ENCODE results near the gene SPATA16.
"Not testable (repeated sequence)": the region's sequence is repeated elsewhere in the genome, so short reads cannot be mapped to it uniquely, and the experiment has no call there.

Gene SPATA16

DNA sequence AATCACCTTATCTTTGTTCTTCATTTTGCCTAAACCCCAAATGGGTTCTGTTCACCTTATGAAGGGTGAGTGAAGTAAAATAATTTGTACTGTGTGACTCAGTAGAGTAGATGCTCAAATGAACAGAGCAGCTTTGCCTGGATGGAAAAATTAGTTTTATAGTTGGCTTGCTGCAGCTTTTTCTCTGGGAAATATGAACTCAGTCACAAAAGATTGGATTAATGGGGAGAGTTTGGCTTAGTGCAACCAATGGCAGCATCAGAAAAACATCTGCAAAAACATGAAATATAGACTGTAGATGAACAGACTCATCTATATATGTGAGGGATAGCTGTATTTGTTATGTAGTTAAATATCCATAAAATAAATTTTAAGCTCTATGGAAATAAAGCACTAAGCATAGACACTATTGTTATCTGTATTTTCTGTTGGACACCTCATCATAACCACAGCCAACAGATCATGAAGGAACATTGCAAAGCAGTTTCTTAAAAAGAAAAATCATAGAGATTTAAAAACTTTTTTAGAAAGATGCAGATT, 209.2 kb downstream of the SPATA16 start:
- DNase-seq: no peak

DNA sequence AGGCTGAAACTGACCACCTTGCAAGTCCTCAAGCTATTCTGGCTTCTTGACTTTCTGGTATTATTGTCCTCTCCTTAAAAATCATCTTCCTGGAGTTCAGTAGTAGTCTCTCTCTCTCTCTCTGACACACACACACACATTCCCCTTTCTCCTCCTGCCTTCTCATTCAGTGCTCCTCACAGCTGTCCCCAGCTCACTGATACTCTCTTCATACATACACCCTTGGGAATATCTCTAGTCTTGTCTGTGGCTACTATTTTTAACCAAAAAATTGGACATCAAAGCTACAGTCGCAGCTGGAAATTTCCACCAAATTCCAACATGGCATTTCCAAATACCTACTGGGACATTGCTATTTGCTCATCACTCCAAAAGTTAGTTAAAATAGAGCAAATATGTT, 211.6 kb downstream of the SPATA16 start:
- DNase-seq: no peak

DNA sequence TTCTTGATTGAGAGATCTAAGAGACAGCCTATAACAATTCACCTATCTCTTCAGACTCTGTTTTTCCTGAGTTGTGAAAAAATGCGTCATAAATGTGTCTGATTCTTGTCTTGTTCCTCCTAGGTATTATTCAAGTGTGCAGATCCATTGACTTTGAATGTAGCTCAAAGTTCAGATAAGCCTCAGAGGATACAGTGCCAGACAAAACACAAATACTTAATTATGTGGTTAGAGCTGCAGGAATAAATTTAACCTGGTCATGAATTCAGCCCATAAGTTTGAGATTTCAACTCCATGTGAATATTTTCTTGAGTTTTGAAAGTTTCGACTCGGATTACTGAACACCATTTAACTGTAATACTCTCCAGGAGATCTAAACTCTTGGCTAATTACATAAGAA, 216.5 kb downstream of the SPATA16 start:
- DNase-seq: no peak

DNA sequence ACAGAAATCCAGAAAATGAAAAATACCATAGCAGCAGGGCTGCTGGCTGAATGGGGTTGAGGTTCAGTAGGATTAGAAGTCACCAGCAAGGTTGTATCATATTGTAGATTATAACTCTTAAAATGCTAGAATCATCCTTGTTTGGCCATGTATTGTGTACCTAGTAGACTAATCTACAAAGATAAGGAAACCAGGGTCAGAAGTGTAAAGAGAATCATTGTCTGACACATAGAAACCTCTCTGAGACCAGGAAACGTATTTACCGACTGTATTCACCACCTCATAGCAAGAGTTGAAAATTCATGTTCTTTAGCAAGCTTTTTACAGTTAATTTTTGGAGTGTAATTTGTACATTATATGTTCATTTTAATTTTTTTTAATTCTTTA, 221.7 kb downstream of the SPATA16 start:
- DNase-seq: no peak

DNA sequence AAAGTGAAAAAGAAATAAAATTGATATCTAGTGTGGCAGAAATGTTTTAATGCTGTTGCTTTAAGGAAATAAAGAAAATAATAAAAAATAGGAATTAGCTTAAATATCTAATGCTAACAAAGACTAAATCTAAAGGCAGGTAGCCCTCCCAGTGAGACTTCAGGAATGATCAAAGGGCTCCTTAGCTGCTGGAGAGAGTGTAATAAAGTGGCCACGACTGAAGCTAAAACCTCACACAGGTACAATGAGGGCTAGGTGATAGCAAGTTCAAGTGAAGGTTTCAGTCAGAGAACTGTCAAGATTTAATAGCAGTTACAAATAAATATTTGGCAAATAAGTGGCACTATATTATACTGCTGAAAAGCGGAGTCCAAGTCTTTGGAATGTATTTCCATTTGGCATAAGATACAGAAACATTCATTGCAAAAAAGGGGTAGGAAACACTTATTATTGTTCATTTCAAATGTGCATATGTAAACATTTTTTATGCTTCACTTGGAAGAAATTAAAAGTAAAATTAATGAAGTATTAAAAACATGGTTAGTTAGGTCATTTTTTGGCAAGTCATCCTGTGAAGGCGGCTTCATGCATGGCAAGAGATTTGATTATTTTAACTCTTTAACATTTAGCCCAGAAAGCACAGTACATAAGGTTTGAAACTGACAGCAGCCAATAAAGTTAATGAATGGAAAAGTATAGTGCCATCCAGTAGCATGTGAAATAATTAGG, 222.3 kb downstream of the SPATA16 start:
- no peak for DNase-seq

DNA sequence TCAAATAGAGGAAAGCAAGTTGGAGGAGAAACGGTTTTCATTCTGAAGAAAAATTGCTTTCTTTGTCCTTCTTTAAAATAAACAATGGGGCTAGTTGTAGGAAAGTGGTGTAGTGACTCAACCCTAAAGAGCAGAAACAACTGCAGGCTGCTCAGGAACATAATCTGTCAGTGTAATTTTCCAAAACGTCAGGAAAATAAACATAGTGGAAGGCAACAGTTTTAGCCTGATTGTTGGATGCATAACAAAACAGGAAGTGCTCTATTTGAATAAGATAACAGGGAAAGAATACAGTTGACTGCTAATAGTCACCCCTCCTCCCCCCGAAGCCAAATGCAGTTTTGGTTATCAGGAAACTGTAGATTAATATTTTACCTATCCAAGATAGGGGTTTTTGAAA, 222.9 kb downstream of the SPATA16 start:
- DNase-seq: peak; percentile 83

DNA sequence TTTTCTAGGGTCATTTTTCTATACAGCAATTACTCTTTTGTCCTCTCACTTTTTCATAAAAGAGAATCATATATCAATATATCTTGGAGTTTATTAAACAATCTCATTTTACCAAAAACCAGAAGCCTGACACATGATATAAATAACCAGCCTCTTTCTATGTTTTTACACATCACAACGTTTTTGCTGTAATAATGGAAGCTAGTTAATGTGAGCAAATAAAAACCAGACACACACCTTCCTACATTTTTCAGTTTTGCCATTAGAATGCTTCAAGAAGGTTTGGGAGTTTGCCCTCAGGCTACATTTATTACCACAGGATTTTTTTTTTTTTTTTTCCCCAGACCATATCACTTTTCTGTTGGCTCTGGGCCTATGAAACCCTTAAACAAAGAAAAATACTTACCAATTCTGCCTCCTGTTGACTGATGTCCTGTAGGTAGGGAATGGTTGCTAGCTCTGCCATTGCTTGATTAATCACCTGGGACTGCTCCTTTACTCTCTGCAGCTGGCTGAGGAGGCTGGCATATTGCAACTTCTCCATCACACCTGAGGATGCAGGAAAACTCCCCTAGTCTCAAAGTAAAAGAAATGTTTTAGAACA, 225.0 kb downstream of the SPATA16 start:
- peak; percentile 85 for DNase-seq

DNA sequence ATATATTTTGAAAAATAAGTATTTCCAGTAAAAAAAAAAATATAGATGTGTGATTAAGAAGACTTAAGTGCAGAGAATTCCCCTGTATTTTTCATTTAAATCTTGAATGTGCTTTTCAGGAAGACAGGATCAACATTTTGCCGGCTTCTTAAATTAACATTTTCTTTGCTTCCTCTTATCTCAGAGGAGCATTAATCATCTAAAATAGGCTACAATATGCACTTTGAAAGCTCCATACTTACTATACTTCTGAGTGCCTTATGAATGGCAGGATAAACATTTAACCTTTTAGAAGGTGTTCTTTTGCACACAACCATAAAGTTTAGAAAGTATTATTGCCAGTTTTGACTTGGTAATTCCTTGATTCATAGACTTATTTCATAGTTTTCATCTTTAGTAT, 226.2 kb downstream of the SPATA16 start:
- no peak for DNase-seq

DNA sequence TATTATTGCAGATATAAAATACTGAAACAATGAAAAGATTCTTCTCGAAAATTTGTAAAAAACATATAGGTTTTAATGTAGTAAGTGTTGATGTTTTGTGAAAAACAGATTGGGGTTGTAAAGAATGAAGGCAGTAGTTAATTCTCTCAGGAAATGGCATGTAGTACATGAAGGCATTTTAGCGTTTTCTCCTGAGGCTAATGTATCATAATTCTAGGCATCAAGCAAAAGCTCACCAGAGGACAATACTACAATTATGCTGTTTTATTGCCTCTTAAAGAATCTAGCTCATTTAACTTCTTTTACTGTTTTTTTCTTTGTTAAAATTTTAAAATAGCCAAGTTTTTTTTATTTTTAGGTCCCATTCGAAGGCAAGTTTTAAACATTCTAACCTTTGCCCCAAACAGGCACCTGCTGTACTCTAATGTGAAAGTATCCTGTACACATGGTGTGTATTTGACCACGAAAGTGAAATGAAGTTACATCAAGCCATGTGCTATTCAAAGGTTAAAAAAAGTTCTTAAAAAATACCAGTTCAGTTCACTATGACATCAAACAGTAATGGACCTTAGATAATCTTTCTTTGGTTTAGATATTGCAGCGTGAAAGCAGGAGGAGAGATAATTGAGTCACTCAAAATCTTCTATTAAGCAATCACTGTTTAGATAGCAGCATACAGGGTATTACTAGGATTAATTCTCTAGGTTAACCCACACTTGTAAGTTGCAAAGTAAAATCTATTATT, 227.0 kb downstream of the SPATA16 start:
- DNase-seq: no peak

DNA sequence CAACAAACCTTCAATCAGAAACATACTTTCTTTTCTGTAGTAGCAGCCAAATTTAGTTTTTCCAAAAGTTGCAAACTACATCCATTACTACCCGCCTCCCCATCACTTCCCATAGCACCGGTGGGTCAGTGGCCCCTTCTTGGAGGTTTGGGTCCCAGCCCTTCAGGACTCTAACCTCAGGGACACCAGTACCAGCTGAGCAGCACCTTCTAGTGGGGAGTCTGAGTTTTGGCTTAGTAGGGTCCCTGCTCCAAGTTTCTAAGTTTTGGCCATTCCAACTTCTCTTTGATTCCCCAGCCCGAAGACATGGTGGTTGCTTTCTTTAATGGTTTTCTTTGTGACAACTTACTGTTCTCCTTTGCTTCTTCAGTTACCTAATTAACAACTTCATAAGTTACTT, 229.9 kb downstream of the SPATA16 start:
- no peak for DNase-seq

DNA sequence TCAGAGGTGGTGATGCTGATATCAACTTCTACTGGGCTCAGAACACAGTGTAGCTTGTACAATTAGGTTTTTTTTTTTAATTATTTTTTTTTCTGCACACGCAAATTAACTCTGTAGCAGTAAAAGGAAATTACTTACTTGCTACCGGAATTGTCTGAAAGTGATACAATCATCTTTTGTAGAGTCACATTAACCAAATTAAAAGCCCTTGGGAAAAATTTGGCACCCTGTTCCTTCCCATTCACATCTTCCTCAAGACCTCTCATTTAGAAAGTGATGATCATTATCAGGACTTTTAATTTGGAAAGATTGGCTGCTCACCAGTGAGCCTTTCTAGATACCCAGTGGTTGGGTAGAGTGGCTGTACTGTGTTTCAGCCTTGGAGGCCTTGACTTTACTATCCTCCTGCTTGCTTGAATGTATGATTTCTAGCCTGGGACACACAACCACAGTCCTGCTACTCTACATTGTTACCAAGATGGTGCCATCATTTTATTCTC, 232.2 kb downstream of the SPATA16 start:
- no peak for DNase-seq

DNA sequence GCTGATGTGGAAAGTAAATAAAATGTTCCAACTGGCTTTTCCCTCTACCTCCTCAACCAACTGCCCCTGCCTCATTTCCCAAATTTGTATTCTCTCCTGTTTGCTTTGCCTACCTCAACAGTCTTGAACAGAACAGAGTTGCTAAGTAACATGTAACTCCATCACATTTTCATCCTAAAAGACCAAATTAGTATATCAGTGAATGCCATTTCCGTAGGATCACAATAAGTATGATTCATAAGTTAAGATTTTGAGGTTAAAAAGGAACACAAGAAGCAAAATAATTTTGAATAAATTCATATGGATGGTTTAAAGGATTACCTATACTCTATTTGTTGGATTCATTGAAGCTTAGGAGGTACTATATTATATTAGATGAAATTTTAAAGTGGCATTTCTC, 235.6 kb downstream of the SPATA16 start:
- DNase-seq: no peak

DNA sequence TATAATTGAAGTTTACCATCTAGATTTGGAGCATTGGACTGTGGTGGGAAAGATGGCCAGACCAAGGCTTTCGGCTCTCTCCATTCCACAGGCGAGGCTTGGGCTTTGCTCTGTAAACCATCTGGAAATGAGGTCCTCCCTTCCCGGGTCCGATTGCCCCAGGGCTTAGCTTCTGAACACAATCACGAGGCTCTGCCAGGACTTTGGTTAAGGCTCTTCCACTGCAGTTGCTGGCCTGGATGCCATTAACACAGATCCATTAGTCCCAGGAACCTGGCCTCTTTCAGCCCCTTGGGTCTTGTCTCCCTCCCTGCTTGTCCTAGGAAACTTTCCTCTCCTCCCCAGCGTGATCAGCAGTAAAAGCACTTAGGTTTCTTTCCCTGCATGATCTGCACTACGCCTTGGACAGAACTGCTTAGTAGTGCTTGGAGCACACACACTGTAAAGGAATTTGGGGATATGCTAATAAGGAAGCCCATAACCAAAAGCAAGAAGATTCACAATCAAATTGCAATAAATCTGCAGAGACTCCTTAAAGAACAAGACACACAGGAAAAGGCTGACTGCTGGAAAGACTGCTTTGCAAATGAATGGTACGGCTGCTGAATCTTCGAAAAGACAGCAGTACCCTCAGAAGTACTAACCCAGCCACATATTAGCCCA, 236.2 kb downstream of the SPATA16 start:
- no peak for DNase-seq

DNA sequence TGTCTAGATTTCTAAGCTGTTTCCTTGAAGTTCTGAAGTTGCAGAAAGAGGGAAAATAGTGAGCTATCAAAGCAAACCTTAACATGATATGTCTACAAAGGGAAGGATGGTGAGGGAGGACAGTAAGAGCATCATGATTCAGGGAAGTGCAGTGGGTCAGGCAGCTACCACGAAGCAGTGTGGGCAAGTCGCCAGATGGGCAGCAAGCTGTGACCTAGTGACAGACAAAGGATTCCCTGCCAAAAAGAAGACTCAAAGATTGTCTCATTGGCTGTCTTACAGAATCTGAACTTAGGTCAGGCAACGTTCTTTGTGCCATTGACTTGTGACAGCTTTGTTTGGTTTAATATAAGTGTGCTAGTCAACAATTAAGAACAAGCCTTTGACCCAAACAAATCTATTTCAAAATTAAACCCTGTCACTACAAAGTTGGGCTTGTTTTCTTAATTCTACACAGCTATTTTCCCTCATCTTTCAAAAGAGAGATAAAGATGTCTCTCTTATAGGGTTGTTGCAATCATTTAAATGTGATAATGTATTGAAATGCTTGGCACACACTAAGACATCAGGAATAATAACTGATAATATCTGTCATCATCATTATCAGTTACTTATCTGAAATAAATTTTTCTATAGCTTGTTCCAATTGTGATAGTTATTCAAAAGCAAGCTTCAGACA, 237.3 kb downstream of the SPATA16 start:
- DNase-seq: no peak

DNA sequence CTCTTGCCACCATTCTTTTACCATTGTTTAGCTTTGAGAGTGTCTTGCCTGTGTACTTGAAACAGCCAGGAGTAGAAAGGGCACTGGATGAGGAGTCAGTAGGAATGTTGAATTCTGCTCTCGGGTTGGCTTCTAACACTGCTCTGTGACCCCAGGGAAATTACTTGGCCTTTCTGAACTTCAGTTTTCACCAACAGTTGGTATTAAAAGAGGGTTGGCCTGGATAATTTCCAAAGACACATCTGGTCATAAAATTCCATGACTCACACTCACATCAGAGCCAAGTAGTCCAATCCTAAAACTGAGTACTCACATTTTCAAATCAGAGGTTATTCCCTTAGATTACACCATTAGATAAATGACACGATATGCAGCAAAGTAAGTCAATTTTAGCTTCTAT, 248.9 kb downstream of the SPATA16 start:
- no peak for DNase-seq

DNA sequence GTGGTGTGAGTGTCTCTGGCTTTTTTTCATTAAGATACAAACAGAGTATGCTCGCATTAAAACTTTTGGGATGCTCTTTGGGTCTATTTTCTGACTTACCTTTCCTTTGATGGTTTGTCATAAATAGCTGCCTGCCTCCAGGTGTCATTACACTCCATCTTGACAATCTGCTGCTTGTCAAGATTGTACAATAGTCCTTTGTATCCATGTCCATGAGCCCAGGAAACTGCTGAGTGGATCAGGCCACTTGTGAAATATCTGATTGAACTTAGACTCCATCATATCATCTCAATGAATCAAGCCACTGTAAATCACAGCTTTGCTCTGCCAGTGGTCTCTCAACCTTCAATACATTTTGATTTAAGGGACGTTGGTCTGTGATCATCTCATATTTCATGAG, 255.3 kb downstream of the SPATA16 start:
- no peak for DNase-seq

DNA sequence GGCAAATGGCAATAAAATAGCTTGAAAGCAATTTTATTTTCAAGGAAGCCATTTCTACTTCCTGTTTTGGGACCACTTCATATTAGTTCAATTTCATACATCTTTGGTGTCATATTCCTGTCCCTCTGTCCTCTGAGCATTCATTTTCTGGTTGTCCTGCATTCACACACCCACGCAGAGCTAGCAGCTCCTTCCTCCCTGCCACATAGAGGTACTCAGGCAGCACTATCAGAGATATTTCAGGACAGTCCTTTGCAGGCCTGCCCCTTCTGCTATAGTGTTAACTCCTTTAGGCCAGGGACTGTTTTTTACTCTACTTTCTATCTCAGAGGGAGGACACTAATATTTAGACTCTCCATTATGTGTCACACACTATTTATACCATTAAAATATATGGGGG, 258.5 kb downstream of the SPATA16 start:
- DNase-seq: no peak

DNA sequence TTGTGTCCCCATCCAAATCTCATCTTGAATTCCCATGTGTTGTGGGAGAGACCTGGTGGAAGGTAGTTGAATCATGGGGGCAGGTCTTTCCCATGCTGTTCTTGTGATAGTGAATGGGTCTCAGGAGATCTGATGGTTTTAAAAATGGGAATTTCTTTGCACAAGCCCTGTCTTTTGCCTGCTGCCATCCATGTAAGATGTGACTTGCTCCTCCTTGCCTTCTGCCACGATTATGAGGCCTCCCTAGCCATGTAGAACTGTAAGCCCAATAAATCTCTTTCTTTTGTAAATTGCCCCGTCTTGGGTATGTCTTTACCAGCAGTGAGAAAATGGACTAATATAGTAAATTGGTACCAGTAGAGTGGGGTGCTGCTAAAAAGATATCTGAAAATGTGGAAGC, 261.7 kb downstream of the SPATA16 start:
- not testable (repeated sequence) for DNase-seq

DNA sequence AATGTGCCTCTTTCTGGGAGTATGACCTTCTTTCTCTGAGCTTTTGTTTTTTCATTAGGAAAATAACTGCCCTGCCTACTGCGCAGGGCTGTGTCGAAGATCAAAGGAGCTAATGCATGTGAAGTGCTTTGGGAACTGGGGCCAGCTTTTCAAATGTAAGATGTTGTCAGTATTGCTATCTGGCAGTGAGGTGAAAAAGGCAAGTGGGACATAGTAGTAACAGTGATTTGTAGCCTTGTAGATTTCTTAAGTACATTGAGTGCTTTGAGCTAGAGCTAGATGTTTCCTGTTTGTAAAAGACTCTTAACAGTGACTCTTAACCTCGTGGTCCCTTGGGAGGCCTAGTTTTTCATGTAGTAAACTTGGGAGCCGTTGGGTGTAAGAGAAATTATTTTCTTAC, 264.0 kb downstream of the SPATA16 start:
- DNase-seq: no peak

DNA sequence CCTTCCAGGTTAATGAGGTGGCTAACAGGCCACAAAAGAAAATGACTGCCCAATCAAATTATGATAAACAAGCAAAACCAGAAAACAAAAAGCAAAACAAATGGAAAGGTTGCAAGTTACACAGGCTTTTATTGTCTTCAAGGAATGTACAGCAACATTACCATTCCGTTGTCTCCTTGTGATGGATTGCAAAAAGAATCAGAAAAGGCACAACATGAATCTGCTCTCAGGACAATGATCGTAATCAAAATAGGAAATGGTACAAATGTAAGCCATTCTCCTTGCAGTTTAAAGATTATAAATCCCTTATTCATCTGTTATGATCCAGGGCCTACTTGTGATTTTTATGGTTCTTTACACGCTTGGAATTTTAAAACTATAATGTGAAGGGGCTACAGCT, 264.7 kb downstream of the SPATA16 start:
- DNase-seq: no peak

DNA sequence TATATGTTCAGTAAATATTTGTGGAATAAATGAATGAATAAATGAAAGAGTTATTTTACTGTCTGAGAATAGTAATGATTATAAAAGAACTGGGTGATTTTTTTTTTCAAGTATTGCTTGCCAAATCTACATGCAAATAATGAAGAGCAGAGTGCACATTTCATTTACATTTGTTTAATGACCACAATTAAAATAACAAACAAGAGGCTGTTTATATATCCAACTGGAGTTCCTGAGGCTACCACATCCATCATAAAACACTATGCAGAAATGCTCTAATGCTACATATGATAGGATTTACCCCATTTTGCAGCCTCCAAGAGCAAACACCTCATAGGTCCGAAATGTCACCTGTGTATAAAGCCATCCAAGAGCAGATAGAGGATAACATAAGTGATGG, 266.0 kb downstream of the SPATA16 start:
- no peak for DNase-seq

DNA sequence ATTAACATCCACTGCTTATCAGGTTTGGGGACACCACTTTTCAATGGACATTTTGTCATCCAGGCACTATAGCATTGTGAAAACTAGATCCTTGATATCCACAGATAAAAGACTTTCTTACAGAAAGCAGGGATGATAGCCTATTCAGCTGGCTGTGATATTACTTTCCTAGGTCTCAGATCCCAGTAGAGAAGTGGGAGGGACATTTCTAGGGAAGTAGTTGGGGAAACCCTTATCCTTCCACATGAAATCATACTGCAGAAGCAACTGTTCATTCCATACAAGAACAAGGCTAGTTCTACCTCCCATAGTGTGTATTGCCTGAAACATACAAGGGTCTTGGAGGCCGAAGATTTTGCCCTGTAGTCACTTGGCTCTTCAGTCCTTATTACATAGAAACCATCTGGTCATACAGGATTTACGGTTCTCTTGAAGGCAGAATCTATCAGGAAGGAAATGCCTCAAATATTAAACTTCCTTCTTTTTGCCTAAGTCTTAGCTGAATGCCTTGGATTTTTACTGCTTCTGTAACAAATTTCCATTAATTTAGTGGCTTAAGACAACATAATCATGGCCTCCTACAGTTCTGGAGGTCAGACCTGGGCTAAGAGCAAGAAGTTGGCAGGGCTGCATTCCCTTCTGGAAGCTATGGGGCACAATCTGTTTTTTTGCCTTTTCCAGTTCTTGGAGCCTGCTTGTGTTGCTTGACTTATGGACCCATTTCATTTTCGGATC, 271.1 kb downstream of the SPATA16 start:
- no peak for DNase-seq
